Measurements from ENCODE around the gene ANKS1B. TPM values are rescaled to one million over a fixed set of nuclear protein-coding genes. Genes with fewer than 3 reads are reported as not detected.

The ANKS1B gene
- total RNA-seq, 1 experiment from 2014 or later, result 0.61 TPM

DNA sequence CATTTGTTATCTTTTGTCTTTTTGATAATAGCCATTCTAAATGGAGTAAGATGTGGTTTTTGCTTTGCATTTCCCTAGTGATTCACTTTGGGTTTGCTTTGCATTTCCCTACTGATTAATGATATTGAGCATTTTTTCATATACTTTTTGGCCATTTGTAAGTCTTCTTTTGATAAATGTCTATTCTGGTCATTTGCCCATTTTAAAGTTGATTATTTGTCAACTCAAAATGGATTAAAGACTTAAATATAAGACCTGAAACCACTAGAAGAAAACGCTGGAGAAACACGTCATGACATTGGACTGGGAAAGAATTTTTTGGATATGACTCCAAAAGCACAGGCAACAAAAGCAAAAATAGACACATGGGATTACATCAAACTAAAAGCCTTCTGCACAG lies 1191.6 kb downstream of the ANKS1B start:
- ChIA-PET POLR2A (no interaction called here), CTCF (no interaction called here)
- TF ChIP-seq, protein P1, sequence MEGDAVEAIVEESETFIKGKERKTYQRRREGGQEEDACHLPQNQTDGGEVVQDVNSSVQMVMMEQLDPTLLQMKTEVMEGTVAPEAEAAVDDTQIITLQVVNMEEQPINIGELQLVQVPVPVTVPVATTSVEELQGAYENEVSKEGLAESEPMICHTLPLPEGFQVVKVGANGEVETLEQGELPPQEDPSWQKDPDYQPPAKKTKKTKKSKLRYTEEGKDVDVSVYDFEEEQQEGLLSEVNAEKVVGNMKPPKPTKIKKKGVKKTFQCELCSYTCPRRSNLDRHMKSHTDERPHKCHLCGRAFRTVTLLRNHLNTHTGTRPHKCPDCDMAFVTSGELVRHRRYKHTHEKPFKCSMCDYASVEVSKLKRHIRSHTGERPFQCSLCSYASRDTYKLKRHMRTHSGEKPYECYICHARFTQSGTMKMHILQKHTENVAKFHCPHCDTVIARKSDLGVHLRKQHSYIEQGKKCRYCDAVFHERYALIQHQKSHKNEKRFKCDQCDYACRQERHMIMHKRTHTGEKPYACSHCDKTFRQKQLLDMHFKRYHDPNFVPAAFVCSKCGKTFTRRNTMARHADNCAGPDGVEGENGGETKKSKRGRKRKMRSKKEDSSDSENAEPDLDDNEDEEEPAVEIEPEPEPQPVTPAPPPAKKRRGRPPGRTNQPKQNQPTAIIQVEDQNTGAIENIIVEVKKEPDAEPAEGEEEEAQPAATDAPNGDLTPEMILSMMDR (IDR thresholded peaks at IDR 0.05; ENCODE audit: insufficient read depth in 1 of 2, low read depth in 1 of 2, low read length in 1 of 2, severe bottlenecking in 1 of 2, unreplicated experiment in 1 of 2), result no peak
- Histone ChIP-seq H3K36me3 (ENCODE audit: control insufficient read depth, insufficient read depth, low read length) (no peaks in the 10 kb centered on the region), H3K4me1 (no peaks in the 10 kb centered on the region), H3K27me3 (replicated peaks; ENCODE audit: control insufficient read depth, insufficient read depth, low read length) (no peaks in the 10 kb centered on the region; the same call in 1 of the 2 replicates), H3K9me3 (no peaks in the 10 kb centered on the region), H3K4me3 (ENCODE audit: low read depth, low read length) (no peak overlapping the region)
- no peak for DNase-seq
- Mint-ChIP-seq H3K27me3 (ENCODE audit: insufficient read depth, unreplicated experiment) (peaks cover 13% of the 10 kb centered on the region), H3K27ac (ENCODE audit: unreplicated experiment) (no peak overlapping the region), H3K36me3 (ENCODE audit: insufficient read depth, unreplicated experiment) (no peaks in the 10 kb centered on the region), H3K4me1 (ENCODE audit: low read depth, unreplicated experiment) (no peaks in the 10 kb centered on the region), H3K4me3 (ENCODE audit: unreplicated experiment) (no peak overlapping the region), H3K9me3 (ENCODE audit: unreplicated experiment) (no peaks in the 10 kb centered on the region)
- no TSS peak for BruUV-seq (replicated peaks)
- intact Hi-C loops (cut with micrococcal nuclease; ENCODE audit: unreplicated experiment), result no loop called here

DNA sequence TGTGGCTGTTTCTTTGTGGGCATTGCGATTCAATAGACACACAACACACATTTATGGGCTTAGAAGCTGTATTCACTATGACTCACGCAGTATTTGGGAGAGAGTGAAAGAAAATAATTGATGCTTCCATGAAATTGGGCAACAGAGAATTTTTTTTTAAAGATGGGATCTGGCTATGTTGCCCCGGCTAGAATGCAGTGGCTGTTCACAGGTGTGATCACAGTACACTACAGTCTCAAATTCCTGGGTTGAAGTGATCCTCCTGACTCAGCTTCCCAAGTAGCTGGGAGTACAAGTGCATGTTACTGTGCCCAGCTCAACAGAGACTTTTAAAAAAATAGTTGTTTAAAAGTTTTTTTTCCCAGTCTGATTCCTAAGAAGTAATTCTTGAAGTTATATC lies 1193.3 kb downstream of the ANKS1B start:
- no peak for DNase-seq
- H3K36me3 ChIP-seq (ENCODE audit: control insufficient read depth, insufficient read depth, low read length), result no peaks in the 10 kb centered on the region
- Mint-ChIP-seq H3K4me1 (ENCODE audit: low read depth, unreplicated experiment) (no peaks in the 10 kb centered on the region), H3K27ac (ENCODE audit: unreplicated experiment) (no peak overlapping the region), H3K36me3 (ENCODE audit: insufficient read depth, unreplicated experiment) (no peaks in the 10 kb centered on the region), H3K9me3 (ENCODE audit: unreplicated experiment) (no peaks in the 10 kb centered on the region), H3K4me3 (ENCODE audit: unreplicated experiment) (no peak overlapping the region), H3K27me3 (ENCODE audit: insufficient read depth, unreplicated experiment) (peaks cover 13% of the 10 kb centered on the region)
- ChIA-PET POLR2A (no interaction called here), CTCF (no interaction called here)
- no TSS peak for BruUV-seq (replicated peaks)
- TF ChIP-seq, protein P1 (IDR thresholded peaks at IDR 0.05; ENCODE audit: insufficient read depth in 1 of 2, low read depth in 1 of 2, low read length in 1 of 2, severe bottlenecking in 1 of 2, unreplicated experiment in 1 of 2), result no peak
- no peaks in the 10 kb centered on the region for H3K9me3 ChIP-seq
- intact Hi-C loops (cut with micrococcal nuclease; ENCODE audit: unreplicated experiment), result no loop called here
- H3K27me3 ChIP-seq (replicated peaks; ENCODE audit: control insufficient read depth, insufficient read depth, low read length), result no peaks in the 10 kb centered on the region; the same call in 1 of the 2 replicates
- no peaks in the 10 kb centered on the region for H3K4me1 ChIP-seq
- no peak overlapping the region for H3K4me3 ChIP-seq (ENCODE audit: low read depth, low read length)

DNA sequence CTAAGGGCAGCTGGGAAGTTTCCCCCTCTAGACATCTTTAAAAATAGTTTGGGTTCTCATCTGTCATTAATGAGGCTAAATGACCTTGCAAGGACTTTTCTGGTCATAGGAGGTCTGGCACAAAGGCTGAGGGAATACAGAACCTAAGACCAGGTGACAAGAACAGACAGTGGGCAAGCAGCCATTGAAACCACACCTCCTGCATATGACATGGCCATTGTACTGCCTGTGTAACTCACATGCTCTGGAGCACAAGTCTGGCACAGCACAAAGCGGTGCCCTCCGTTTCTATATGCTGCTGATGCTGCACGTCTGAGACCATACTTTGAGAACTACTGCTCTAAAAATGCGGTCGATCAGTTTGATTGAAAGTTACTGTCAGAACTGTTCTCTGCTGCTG lies 1196.3 kb downstream of the ANKS1B start:
- no peak for DNase-seq
- H3K27ac Mint-ChIP-seq (ENCODE audit: unreplicated experiment), result no peak overlapping the region
- Histone ChIP-seq H3K27me3 (replicated peaks; ENCODE audit: control insufficient read depth, insufficient read depth, low read length) (no peaks in the 10 kb centered on the region), H3K4me3 (ENCODE audit: low read depth, low read length) (no peak overlapping the region), H3K9me3 (no peaks in the 10 kb centered on the region), H3K36me3 (ENCODE audit: control insufficient read depth, insufficient read depth, low read length) (no peaks in the 10 kb centered on the region), H3K4me1 (no peaks in the 10 kb centered on the region)
- no peaks in the 10 kb centered on the region for H3K4me1 Mint-ChIP-seq (ENCODE audit: low read depth, unreplicated experiment)
- TF ChIP-seq, protein P1 (IDR thresholded peaks at IDR 0.05; ENCODE audit: insufficient read depth in 1 of 2, low read depth in 1 of 2, low read length in 1 of 2, severe bottlenecking in 1 of 2, unreplicated experiment in 1 of 2), result no peak
- no peaks in the 10 kb centered on the region for H3K36me3 Mint-ChIP-seq (ENCODE audit: insufficient read depth, unreplicated experiment)
- H3K4me3 Mint-ChIP-seq (ENCODE audit: unreplicated experiment), result no peak overlapping the region
- intact Hi-C loops (cut with micrococcal nuclease; ENCODE audit: unreplicated experiment), result no loop called here
- CTCF ChIA-PET, result no interaction called here
- POLR2A ChIA-PET, result no interaction called here
- BruUV-seq (replicated peaks), result no TSS peak
- H3K9me3 Mint-ChIP-seq (ENCODE audit: unreplicated experiment), result no peaks in the 10 kb centered on the region
- H3K27me3 Mint-ChIP-seq (ENCODE audit: insufficient read depth, unreplicated experiment), result peaks cover 19% of the 10 kb centered on the region

Data from Caco-2 (cell line).